NCI-H345 (cell line): ENCODE measurements around the gene WFIKKN1.
"Not testable (repeated sequence)": the region's sequence is repeated elsewhere in the genome, so short reads cannot be mapped to it uniquely, and the experiment has no call there.

ENCODE experiments used
- DNase-seq: peaks from one replicate; lab custom pipeline; 2025; lab: John Stamatoyannopoulos, UW

WFIKKN1 gene

GRCh38 chr16:595094-595528, 35.7 kb upstream of the WFIKKN1 start:
- no peak for DNase-seq

GRCh38 chr16:595942-596735, 34.6 kb upstream of the WFIKKN1 start:
- DNase-seq = no peak

- no peak for DNase-seq
Measured at GRCh38 chr16:596736-597060, 34.1 kb upstream of the WFIKKN1 start.

DNA sequence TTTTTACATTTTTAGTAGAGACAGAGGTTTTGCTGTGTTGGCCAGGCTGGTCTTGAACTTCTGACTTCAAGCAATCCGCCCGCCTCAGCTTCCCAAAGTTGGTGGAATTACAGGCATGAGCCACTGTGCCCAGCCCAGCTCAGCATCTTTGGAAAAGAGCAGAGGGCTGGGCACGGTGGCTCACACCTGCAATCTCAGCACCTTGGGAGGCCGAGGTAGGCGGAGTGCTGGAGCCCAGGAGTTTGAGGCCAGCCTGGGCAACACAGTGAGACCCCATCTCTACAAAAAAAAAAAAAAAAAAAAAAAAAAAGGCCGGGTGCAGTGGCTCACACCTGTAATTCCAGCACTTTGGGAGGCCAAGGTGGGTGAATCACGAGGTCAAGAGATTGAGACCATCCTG, 33.1 kb upstream of the WFIKKN1 start:
- DNase-seq = not testable (repeated sequence)

- DNase-seq = no peak
Measured at GRCh38 chr16:598823-599739, 31.7 kb upstream of the WFIKKN1 start.

DNA sequence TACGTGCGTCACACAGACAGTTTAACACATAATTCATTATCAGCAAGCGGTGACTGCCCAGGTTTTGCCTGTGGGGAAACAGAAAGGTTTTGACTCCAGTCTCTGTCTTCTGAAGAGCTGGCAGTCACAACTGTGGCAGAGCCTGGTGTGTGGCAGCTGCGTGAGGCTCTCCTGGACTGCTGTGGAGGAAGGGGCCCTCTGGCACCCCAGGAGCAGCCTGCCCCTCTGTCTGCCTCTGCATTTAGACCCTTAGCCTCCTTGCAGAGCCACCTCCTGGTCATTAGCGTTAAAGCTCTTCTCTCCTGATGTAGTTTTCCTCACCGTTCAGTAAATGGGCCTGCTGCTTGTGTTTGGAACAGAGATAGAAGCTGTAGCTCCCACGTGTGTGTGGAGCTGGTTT, 30.0 kb upstream of the WFIKKN1 start:
- DNase-seq = no peak

DNA sequence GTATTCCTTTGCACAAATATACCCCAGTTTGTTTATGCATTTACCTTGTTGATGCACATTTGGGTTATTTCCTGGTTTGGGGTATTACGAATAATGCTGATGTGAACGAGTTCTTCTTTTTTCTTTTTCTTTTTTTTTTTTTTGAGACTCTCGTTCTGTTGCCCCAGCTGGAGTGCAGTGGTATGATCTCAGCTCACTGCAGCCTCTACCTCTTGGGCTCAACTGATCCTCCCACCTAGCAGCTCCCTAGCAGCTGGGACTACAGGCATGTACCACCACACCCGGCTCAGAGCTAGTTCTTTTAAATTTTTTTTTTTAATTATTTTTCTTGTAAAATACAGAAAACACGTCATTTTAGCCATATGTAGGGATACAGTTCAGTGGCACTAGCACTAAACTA, 26.9 kb upstream of the WFIKKN1 start:
- DNase-seq = no peak

GRCh38 chr16:606656-607307, 24.0 kb upstream of the WFIKKN1 start:
- DNase-seq = no peak

DNA sequence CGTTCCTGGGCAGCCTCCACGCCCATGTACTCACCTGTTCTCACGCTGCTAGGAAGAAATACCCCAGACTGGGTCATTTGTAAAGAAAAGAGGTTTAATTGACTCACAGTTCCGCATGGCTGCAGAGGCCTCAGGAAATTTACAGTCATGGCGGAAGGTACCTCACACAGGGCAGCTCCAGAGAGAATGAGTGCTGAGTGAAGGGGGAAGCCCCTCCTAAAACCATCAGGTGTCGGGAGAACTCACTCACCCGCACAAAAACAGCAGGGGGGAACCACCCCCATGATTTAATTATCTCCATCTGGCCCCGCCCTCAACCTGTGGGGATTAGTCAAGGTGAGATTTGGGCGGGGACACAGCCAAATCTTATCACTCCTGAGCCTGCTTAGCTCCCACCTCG, 22.8 kb upstream of the WFIKKN1 start:
- DNase-seq = peak; percentile 75

DNA sequence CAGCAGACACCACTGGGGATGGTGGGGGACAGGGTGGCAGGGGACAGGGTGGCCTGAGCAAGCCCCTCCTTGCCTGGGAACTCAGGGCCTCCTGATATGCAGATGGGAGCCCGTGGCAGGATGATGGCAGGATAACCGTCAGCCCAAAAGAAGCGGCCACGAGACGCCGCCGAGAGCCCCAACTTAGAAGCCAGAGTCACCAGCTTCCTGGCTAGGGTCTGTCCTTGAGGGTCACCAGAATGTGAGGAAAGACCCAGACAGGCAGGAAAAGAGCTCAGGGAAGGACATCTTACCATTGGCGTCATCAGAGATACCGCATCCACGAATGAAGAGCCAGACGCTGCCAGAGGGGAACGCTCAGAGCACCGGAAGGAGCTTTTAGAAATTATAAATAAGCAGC, 21.5 kb upstream of the WFIKKN1 start:
- no peak for DNase-seq

DNA sequence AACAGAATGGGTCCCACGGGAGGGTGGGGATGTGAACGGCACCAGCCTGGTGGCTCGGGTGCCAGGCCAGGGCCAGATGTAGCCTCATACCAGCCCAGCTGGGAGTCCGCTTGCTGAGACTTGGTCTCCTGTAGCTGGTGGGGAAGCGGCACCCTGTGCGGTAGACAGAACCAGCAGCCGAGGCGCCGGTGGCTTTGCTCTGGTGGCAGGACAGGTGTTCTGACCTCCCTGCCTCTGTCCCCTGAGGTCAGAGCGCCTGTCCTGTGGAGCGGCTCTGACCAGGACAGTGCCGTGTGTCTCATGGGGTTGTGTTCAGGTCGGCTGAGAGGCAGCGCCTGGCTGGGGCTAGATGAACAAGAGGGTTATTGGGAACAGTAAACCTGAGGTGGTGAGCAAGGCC, 20.8 kb upstream of the WFIKKN1 start:
- no peak for DNase-seq

- DNase-seq = peak; percentile 19
Measured at GRCh38 chr16:610513-611381, 20.0 kb upstream of the WFIKKN1 start.

- no peak for DNase-seq
Measured at GRCh38 chr16:615122-615521, 15.7 kb upstream of the WFIKKN1 start.

DNA sequence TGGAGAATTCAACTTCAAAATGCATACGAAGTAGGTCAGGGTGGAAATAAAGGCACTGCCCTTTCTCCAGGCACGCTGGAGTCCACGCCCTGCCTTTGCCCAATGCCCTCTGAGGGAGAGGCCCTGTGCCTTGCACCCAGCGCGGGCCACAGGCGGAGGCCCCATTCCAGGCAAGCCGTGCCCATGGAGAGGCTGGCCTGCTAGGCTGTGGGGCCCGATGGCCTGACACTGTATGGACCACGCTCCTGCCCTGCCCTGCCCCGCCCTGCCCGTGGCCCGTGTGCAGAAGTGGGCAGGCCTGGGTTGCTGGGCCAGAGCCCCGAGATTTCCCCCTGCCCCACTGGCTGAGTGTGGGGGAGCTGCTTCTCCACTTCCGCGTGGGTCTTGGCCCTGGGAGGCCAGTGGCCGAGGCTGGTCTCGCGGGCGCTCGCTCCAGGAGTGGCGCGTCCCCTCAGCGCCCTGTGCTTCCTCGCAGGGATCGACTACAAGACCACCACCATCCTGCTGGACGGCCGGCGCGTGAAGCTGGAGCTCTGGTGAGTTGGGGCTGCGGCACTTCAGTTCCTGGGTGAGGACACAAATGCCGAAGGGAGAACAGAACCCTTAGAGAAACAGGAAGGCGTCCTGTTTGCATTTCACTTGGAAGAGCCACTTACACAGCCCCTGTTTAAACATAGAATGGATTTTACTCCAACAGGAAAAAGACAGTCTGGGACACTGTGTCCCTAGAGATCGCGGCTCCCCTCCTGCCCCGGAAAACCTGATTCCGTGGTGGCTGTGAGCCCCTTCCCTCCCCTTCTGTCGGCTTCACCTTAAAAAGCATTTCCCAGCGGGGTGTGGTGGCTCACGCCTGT, 13.8 kb upstream of the WFIKKN1 start:
- no peak for DNase-seq

DNA sequence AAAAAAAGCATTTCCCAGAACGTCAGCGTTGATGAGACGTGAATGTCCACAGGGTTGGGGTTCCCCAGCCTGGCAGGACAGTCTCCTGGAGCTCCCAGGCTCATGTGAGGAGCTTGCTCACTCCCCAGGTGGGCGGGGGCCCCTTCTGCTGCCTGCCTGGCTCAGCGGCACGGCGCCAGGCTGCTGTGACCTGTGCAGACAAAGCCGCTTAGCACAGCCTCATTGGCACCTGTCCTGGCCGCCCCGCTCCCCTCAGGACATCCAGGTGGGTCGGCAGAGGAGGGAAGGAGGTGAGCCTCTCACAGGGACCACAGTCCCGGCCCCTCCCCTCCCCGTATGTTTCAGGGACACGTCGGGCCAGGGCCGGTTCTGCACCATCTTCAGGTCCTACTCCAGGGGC, 12.9 kb upstream of the WFIKKN1 start:
- no peak for DNase-seq

DNA sequence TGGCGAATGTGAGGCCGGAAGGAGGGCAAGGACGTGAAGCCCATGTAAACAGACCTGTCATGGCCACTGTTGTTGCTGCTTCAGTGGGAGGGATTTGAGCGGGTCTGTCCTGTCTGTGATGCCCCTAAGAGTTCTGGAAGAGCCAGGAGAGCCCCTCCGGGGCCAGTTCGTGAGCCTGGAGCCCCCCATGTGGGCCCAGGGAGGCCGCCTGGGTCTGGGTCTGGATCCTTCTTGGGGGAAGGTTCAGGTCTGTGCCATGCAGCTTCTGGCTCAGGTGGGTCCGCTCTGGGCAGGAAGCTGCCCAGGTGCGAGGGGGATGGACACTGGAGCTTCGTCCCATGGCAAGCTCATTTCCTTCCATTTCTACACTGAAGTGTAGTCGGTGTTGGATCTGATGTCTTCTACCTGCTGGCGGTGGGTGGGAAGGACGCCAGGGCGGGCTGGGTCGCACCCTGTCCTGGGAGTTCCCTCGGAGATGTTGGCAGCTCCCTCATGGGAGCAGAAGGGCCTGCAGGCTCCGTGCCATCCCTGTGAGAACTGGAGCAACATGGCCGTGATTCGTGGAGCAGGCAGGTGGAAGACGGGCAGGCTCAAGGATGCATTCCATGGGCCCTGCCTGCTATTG, 11.2 kb upstream of the WFIKKN1 start:
- DNase-seq = no peak

GRCh38 chr16:620700-621525, 9.9 kb upstream of the WFIKKN1 start:
- no peak for DNase-seq

DNA sequence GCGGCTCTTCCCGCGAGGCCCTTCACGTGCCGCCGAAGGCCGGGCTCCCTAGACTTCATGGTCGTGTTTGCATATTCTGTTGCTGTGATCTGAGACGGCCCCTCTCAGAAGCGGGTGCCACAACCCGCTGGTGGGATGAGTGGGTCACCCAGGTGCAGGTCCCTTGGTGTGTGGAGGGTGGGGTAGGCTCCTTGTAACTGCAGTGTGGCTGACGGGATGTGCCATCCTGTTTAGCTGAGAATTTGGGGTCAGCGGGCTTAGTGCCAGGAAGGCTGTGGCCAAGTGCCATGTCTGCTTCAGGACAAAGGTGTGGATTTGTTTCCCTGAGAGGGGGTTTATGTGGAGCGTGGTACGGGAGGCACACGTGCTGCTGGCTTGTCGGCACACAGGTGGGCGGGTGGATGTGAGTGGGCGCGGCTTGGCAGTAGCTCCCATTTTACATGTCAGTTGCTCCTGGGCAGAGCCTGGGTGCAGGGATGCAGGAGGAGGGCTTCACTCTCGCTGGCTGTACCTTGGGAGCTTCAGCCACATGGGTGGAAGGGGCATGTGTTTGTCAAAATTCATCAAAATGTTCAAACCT, 9.2 kb upstream of the WFIKKN1 start:
- no peak for DNase-seq

DNA sequence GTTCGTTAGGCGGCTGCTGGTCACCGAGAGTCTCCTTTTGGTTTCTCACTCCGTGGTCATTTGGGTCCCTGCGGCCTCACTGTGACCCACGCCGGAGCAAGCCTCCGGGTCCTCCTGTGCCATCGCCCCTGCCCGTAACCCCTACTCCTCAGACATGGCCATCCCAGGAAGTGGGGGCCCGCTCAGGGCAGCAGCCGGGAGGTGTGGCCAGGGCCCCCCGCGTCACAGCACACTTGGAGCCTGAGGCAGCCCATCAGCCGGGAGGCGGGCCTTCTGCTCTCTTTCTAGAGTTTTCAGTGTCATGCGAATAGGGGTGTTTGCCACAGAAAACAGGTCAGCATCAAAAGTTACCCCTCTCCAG, 7.9 kb upstream of the WFIKKN1 start:
- DNase-seq = no peak
